HG02571 (cell line): ENCODE data around the gene ANAPC16.
"Not testable (repeated sequence)": the region's sequence is repeated elsewhere in the genome, so short reads cannot be mapped to it uniquely, and the experiment has no call there.

Experiments used
- ATAC-seq: cut with Tn5 transposase; IDR thresholded peaks from one replicate; pipeline ENCODE4 v1.9.1; 2021; ENCODE audit warnings: mild to moderate bottlenecking, moderate library complexity; ENCODE audit not compliant: unreplicated experiment

The ANAPC16 gene

GRCh38 chr10:72261784-72262404, 46.1 kb downstream of the ANAPC16 start:
- ATAC-seq, result no peak

GRCh38 chr10:72263613-72264241, 47.9 kb downstream of the ANAPC16 start:
- no peak for ATAC-seq

GRCh38 chr10:72264536-72264935, 48.7 kb downstream of the ANAPC16 start:
- ATAC-seq, result no peak

GRCh38 chr10:72265508-72265907, 49.7 kb downstream of the ANAPC16 start:
- ATAC-seq, result no peak

GRCh38 chr10:72265990-72266865, 50.4 kb downstream of the ANAPC16 start:
- no peak for ATAC-seq

- no peak for ATAC-seq
These were observed 51.6 kb downstream of the ANAPC16 start for GRCh38 chr10:72267381-72267780.

- ATAC-seq, result no peak
These were observed 52.1 kb downstream of the ANAPC16 start for GRCh38 chr10:72267819-72268399.

GRCh38 chr10:72268475-72269200, 52.8 kb downstream of the ANAPC16 start:
- ATAC-seq, result not testable (repeated sequence)

GRCh38 chr10:72270607-72271281, 54.9 kb downstream of the ANAPC16 start:
- ATAC-seq, result no peak

GRCh38 chr10:72272689-72273409, 57.0 kb downstream of the ANAPC16 start:
- ATAC-seq, result no peak

GRCh38 chr10:72273410-72274212, 57.8 kb downstream of the ANAPC16 start, which contains the start of gene DDIT4:
TSS of gene DDIT4 (plus strand) at chr10:72273924. CDS start at chr10:72274217, 293 bp downstream.
- ATAC-seq, result peak; percentile 77

GRCh38 chr10:72274213-72274729, 58.5 kb downstream of the ANAPC16 start:
- ATAC-seq, result no peak

GRCh38 chr10:72274730-72275350, 59.0 kb downstream of the ANAPC16 start:
- ATAC-seq, result no peak

GRCh38 chr10:72275351-72276012, 59.7 kb downstream of the ANAPC16 start:
- ATAC-seq, result no peak

- no peak for ATAC-seq
These were observed 60.2 kb downstream of the ANAPC16 start for GRCh38 chr10:72276013-72276387.

GRCh38 chr10:72276421-72277339, 60.9 kb downstream of the ANAPC16 start:
- no peak for ATAC-seq
